ENCODE measurements around the gene RPS19.
"Not testable (repeated sequence)": the region's sequence is repeated elsewhere in the genome, so short reads cannot be mapped to it uniquely, and the experiment has no call there.

The RPS19 gene

DNA sequence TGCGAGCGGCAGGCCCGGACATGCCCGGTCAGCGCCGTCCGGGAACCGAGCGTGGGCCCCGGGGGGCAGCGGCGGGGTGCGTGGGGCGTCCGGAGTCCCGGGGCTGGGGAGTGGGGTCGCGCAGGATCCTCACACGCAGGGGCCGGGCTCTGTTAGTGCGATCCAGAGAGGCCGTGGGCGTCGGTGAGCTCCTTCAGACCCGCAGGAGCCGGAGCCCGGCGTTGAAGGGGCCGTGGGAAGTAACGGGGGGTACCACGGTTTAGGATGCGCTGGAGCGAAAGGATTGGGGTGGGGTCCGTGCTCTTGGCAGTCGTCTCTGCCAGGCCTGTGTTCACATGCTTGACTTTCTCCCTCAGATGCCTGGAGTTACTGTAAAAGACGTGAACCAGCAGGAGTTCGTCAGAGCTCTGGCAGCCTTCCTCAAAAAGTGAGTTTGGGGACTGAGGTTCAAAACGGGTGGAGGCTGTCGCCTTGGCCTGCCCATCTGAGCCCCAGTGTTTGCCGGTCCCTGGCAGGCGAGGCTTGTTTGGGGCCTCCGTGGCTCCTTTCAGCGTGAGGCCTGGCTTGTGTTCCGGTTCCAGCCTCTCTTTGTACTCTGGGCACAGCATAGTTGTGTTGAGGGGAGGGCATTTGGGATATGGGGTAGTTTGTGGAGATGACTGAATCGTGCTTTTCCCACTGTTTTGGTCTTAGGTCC lies 512 bp downstream of the RPS19 start:
- no peak for DNase-seq (ENCODE audit: low read depth)

DNA sequence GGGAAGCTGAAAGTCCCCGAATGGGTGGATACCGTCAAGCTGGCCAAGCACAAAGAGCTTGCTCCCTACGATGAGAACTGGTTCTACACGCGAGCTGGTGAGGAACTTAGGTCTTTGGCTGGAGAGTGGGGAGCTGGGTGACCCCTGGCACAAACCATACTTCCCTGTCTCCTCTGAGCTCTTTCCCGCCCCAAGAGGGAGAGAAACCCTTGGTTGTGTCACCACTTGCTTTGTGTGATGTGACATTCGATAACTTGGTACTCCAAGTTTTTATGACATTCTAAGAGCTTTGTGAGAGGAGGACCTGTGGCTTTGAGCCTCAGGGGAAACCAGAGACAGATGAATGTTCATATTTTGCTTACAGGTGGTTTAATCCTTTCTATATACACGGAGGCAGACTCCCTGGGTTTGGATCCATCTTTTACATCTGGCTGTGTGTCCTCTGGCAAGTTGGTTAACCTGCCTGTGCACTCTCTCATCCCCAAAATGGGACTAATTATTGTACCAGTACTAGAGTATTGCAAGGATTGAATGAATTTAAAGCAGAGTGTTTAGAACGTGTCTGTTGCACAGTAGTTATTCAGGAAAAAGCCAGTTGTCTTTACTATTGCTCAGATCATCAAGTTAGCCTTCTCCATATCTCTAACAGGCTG lies 1.2 kb downstream of the RPS19 start:
- DNase-seq (ENCODE audit: low read depth), result no peak

DNA sequence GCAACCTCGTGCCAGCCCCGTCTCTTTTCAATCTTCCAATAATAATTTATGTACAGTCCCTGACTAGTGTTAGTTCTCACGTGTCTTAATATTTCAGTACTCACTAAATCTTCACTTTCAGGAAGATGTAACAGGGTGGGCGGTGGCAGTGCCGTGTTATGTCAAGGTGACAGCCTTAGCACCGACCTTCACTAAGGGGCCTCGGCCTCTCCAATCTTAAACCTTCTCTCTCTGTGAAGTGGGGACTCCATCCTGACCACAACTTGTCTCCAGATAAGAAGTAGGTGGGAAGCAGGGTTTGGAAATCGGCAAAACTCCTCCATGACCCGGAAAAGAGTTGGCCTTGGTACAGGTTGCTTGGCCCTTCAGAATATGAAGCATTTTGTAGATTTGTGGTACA lies 1.8 kb downstream of the RPS19 start:
- DNase-seq (ENCODE audit: low read depth), result no peak

DNA sequence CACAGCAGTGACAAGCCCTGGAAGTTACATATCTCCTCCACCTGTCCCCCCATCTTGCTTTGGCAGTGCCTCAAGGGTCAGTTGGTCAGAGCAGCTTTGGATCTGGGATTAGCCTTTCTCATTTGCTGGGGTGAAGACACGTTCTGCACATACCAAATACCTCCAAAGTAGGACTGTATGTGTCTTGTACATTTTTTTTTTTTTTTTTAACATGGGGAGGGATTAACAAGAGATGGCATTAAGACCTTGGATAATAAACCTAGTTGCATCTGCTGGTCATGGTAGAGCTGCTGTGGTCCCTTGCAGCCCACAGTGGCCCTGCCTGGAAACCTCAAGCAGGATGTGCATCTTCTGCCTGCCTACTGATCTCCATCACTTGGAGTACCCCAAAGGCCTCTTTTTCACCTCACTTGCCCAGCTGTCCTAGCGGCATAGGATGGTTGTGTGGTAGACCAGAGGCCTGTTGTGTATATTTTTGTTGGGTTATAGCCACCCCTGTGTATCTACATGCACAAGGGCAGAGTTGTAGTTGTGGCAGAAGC lies 2.5 kb downstream of the RPS19 start:
- DNase-seq (ENCODE audit: low read depth), result no peak

DNA sequence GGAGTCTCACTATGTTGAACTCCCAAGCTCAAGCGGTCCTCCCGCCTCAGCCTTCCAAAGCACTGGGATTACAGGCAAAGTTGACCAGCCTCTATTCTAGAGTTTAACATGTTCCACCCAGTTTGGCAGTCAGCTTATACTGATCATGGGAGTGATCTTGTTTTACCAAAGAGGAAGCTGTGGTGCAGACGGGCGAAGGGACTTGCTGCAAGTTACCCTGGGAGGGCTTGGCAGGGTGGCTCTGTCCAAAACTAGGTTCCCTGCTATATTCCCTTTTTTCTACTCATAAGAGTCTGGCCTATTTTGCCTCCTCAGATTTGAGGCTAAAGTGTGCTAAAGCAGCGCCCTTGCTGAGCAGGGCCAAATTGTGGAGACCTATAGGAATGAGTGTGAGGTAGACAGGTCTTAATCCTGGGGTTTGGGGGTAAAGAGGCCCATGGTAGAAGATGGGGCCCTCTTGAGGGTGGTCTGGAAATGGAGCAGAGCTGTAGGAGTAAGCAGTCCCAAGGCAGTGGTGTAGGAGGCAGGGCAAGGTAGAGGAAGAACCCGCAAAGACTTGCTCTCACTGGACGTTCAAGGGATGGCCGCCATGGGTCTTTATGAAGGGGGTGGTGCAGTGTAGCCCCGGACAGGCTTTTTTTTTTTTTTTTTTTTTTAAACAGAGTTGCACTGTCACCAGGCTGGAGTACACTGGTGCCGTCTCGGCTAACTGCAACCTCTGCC lies 3.3 kb downstream of the RPS19 start:
- DNase-seq (ENCODE audit: low read depth), result no peak

DNA sequence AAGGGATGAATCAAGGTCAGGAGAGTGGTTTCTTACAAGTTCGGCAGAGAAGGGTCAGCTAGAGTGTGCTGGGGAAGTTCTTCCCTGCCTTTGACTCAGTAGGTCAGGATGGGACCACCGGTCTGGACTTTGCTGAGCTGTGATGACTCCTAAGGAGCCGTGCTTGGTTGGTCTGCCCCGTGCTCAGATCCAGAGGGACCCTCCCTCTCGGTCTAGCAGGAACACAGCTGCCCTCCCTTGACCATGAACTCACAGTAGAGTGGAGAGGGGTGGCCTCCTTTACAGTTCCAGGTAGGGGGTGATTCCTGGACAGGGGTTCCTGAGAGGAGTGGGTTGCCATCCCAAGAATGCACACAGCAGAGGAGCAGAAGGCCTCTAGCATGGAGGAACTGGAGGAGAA lies 4.3 kb downstream of the RPS19 start:
- DNase-seq (ENCODE audit: low read depth), result no peak

DNA sequence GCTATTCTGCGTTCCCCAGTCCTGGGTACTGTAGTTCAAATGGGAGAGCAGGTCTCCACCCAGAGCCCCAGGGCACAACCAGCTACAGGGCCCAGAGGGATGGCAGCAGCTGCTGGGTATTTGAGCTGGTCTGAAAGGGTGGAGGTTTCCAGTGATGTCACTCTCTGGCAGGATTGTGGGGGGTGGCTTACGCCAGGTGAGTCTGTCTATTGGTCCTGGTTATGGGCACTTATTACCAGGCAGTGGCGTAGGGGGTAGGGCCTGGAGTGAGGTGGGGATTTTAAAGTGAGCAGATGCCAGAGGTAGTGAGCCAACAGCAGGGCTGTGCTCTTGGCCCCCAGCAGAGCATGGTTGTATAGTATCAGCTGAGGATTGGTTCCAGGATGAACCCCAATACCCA lies 6.2 kb downstream of the RPS19 start:
- DNase-seq (ENCODE audit: low read depth), result no peak

DNA sequence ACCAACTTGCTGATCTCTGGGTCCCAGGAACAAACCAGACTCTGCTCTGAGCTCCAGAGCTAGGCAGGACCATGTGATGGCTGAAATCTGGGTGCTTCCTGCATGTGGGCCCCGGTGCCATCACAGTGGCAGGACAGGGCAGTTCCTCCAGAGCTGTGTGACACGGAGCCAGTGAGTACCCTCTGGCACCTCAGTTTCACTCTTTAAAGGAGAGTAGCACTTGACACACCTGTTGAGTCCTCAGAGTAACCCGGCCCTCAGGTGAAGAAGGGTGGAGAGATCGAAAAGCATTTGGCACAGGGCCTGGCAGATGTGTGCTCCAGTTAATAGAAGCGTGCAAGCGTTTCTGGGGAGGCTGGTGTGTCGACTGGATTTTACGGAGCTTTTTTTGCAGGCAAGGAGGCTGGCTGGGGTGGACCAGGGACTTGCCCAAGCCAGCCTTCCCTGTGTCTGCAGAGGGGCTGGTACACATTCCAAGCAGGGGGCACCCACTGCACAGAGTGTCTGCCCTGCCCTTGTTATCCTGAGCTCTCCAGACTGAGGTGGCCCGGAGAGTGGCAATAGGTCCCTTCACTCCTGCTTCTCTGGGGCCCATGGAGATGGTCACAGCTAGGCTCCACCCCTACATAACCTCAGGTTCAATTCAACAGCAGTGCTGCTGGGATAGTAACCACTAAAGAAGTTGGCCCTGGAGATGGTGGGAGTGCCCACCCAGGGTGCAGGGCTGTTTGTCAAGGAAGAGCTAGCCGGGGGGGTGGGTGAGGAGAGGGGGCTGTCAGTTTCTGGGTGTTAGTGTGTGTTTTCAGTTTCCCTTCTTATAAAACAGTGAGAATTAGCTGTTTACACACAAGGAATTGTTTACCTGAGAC lies 8.3 kb downstream of the RPS19 start:
- DNase-seq (ENCODE audit: low read depth), result no peak

DNA sequence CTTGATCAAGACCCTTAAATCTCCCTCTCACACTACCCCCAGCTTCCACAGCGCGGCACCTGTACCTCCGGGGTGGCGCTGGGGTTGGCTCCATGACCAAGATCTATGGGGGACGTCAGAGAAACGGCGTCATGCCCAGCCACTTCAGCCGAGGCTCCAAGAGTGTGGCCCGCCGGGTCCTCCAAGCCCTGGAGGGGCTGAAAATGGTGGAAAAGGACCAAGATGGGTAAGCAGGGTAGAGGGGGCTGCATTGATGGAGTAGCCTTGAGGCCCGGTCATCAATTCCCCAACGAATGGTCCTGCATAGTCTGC lies 8.9 kb downstream of the RPS19 start:
- no peak for DNase-seq (ENCODE audit: low read depth)

DNA sequence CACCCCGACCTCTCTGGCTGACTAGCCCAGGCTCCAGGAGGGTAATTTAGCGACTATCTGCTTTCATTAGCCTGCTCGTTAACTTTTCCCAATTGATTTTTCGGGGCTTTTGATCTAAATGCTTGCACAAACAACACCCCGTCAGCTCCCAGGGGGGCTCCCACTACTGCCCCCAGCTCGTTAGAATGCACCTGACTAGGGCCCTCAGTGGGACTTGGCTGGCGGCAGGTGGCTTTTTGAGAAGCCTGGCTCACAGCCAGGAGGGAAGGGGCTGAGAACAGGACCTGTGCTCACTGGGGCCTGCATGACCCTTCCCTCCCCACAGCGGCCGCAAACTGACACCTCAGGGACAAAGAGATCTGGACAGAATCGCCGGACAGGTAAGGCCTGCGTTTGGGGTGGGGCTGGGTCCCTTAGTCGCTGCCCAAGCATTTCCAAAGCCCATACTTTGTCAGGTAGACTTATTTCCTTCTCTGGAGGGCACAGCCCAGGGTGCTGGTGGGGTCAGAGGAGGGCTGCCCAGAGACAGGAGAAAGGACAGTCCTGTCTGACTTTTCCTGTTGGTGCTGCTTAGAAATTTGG lies 9.4 kb downstream of the RPS19 start:
- no peak for DNase-seq (ENCODE audit: low read depth)

DNA sequence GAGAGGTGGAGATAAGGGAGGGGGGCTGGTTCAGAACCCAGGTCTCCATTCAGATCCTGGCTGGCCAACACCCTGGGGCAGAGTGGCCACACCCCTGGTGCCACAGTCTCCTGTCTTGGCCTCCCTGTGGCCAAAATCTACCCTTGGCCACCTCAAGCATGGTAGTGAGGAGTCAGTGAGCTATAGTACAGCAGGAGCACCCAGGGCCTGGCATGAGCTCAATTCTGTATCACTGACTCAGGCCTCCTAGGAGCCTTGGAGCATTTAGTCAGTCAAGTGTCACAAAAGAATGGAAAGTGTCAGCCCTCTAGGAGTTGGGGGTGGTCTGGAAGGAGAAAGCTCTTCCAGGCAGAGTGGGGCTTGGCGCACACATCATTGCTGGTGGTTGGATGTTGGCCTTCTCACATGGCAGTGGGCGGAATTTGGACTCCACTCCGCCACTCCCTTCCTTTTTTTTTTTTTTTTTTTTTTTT lies 10.4 kb downstream of the RPS19 start:
- DNase-seq (ENCODE audit: low read depth), result no peak

DNA sequence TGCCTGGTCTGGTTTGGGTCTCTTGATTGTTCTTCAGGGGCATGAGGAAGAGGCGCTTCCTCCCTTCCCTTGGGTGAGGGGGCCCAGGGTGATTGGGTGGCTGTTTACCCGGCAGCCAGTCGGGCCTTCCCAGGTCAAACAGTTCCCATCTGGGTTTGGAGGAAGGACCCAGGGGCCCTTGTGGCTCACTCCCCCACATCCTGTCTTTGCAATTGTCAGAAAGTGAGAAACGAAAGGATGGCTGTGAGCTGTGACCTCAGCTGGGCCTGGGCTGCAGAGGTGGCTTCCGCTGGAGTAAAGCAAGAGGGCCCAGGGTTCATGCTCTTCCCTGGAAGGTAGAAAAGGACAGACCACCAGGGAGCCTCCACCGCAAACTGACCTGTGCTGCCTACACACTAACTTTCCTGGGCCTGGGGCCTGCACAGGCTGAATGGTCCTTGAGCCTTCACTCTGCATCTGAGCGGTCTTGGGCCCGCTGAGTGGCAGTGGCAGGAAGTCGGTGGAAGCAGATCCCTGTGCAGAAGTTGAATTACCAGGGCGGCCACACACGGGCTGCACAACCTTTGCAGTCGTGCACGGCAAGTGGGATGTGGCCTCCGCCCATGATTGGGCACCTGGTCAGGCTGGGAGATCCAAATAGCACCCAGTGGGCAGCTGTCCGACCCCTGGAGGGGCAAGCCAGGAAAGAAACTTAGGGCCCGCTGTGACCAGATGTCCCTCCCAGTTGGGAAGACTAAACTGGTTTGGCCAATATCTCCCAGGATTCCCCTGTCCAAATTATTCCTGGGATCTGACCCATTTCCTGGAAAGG lies 11.7 kb downstream of the RPS19 start:
- peak; percentile 50 for DNase-seq (ENCODE audit: low read depth)

DNA sequence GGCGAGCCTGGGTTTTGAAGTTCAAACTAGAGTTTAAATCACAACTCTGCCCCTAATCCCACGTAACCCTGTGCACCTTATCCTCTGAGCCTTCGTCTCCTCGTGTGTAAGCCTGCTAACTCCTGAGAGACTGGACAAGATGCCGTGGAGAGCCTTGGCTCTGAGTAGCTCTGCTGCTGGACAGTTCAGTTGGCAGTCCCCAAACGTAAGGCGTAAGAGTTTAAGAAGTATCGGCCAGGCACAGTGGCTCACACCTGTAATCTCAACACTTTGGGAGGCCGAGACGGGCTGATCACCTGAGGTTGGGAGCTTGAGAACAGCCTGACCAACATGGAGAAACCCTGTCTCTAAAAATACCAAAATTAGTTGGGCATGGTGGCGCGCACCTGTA lies 12.3 kb downstream of the RPS19 start:
- no peak for DNase-seq (ENCODE audit: low read depth)

DNA sequence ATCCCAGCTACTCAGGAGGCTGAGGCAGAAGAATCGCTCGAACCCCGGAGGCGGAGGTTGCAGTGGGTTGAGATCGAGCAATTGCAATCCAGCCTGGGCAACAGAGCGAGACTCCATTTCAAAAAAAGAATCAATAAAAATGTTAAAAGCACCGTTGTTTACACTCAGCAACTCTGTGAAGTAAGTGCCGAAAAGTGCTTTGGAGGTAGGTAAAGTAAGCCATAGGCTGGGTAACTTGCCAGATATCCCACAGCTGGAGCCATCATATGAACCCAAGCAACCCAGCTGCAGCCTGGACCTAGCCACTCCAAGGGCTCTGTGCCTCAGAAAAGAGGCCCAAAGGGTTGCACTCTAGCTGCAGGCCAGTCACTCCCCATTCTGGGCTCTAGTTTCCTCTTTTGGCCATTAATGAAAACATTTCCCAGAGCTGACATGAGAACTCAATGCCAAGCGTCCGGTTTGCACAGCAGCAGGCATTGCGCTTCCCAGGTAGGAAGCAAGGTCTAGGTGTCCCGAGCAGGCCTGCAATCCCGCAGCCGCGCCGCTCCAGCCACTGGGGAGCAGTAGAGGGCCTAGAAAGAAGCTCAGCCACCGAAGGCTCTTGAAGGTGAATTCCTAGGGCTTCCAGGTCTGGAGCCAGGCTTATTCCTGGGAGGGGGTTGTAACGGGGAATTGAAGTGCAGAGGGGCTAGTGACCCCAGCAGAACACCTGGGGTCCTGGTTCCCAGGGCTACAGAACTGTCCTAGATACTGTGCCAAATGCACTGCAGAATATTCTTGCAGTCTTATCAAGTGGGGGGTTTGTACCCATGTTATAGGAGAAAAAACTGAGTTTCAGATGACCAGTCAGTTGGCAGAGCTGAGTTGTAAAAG lies 13.0 kb downstream of the RPS19 start:
- no peak for DNase-seq (ENCODE audit: low read depth)

DNA sequence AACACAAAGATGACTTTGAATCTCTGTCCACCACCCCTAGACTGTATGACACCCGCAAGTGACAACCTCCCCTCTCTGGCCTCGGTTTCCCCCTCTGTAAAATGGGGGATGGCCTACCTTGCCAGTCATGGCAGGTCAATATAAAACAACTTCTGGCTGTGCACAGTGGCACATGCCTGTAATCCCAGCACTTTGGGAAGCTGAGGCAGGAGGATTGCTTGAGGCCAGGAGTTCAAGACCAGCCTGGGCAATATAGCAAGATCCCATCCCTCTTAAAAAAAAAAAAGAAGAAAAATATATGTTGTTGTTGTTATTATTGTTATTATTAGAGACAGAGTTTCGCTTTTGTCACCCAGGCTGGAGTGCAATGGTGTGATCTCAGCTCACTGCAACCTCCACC lies 15.9 kb downstream of the RPS19 start:
- DNase-seq (ENCODE audit: low read depth), result not testable (repeated sequence)

DNA sequence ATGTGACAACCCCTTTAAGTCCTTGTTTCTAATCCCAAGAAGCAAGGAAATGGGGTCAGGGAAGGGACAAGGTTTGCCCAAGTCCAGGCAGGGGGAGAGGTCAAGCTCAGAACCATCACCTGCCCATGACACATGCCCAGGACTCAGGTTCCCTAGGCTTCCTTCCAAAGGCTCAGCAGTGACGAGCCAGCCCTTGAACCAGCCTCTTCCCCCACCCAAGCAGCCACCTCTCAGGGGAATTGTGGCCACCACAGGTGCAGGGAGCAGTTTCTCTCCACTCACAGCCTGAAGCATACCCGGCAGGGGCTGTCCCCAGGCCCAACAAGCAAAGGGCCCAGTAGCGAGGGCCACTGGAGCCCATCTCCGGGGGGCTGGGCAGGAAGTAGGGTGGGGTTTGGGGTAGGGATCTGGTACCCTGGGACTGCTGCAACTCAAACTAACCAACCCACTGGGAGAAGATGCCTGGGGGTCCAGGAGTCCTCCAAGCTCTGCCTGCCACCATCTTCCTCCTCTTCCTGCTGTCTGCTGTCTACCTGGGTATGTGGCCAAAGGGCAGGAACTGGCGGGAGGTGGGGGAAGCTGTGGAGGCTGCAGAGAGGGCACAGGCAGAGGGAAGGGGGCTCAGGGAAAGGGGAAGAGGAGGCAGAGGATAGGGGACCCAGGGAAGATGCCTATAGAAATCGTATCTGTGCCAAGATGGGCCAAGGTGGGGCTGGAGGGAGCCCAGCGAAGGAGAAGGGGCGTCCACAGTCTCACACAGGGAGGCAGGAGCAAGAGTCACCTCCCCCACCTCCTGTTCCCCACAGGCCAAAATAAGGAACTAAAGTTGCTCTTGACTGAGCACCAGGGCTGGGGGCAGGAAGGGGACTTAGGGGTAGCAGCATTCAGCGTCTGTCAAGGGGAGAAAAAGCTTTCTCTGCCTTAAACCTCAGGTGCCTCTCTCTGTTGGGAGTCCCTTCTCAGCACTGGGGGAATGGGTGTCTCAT lies 17.1 kb downstream of the RPS19 start, which contains the start of gene CD79A:
TSS of gene CD79A (plus strand) at position 433 of the 986 bp plus-strand sequence. CDS start at position 459, 26 bp downstream.
- no peak for DNase-seq (ENCODE audit: low read depth)

DNA sequence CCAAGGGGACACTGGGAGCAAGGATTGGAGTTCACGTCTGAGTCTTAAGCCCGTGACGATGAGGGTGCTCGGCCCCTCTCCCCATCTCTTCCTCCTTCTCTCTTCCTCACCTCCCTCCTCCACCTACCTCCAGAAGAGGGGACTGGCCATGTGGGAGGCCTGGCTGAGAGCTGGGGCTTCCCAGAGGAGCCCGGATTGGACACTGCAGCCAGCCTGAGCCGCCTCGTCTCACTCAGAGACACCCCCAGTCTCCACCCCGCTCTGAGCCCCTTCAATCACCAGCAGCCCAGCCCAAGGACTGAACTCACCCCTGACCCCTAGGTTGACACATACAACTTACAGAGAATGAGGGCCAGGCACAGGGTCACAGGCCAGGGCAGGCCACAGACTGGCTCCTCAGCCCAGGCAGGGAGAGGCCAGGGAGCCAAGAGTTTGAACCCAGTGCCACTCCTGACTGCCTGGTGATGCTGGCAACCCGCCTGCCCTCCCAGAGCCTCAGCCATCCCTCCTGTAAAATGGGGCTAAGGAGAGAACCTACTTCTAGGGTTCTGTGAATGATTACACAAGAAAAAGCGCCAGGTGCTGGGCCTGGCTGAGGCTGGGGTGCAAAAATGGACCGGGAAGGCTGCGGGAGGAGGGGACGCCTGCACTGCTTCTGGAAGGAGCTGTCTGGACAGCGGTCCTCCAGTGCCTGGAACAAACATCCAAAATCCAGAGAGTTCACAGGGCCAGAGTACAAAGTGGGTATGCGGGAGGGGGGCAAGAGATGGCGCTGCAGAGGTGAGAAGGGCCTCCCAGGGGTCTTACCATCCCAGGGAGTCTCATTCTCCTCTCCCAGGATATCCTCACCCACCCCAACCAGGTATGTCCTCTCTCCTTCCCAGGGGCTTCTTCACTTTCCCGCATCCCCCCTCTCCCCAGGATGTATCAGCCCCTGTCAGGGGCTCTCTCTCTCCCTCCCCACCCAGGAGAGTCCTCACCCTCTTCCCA lies 18.2 kb downstream of the RPS19 start:
- DNase-seq (ENCODE audit: low read depth), result no peak
